Ascending aorta (tissue), 2 donors: Measurements from ENCODE around the gene UBE2M. TPM values are rescaled to one million over a fixed set of nuclear protein-coding genes. Genes with fewer than 3 reads are reported as not detected.

Experiments
- DNase-seq, 2 donors: peaks; one replicate each; pipeline ENCODE4 v3.0.0-alpha.2; 2019; ENCODE audit warnings: low spot score in 2 of 2
- H3K27ac ChIP-seq, 2 donors: fragments of 200-600 bp; sonication (generic); one replicate each; pipeline ENCODE4 v1.5.1; 2016 to 2017; ENCODE audit warnings: mild to moderate bottlenecking in 1 of 2
- H3K27me3 ChIP-seq: fragments of 200-600 bp; sonication (generic); one replicate; pipeline ENCODE4 v1.5.1; 2017
- H3K36me3 ChIP-seq, 2 donors: fragments of 200-600 bp; sonication (generic); one replicate each; pipeline ENCODE4 v1.5.1; 2016
- H3K4me1 ChIP-seq, 2 donors: fragments of 200-600 bp; sonication (generic); one replicate each; pipeline ENCODE4 v1.5.1; 2016 to 2017; ENCODE audit warnings: mild to moderate bottlenecking in 1 of 2
- H3K4me3 ChIP-seq, 2 donors: fragments of 200-600 bp; sonication (generic); one replicate each; pipeline ENCODE4 v1.5.1; 2016 to 2017; ENCODE audit warnings: mild to moderate bottlenecking in 1 of 2
- H3K9me3 ChIP-seq, 2 donors: fragments of 200-600 bp; sonication (generic); one replicate each; pipeline ENCODE4 v1.5.1; 2016
- intact Hi-C: fragments of 100-400 bp; cut with DNase I; formaldehyde crosslinking; loops from one replicate; pipeline ENCODE4 v1.15.1; 2023
- total RNA-seq: library from RNA; depleted of rRNA; stranded (reverse); fragments of >200 nt; gene quantifications from one replicate; pipeline ENCODE4 v1.1.0, GENCODE V29; 2016
- TF ChIP-seq, protein P1 (sequence below), 3 experiments: fragments of 200-600 bp in 2 of 3; fragments of 450-650 bp in 1 of 3; sonication (generic) in 2 of 3; IDR thresholded peaks; one replicate each; pipeline ENCODE4 v1.5.1; 2016 to 2019; ENCODE audit warnings: antibody characterized with exemption in 3 of 3, mild to moderate bottlenecking in 1 of 3, moderate library complexity in 1 of 3

The UBE2M gene
- total RNA-seq, 1 donor from 2014 or later: 14.8 TPM

DNA sequence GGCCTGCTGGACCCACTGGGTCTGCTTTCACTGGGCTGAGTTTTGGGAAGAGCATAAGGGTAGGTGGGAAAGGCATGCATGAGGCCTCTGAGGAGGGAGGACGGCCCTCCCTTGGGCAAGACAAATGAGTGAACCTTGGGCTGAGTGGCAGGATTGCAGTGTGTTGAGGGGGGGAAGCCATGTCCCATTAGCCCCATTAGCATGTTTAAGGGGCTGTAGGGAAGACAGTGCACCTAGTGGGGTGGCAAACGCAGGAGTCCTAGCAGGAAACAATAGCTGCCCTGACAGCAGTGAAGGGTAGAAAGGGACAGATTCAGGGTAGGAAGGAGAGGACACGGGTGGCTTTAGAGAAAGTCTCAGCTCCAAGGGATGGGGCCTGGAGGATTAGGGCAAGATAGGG lies 35.7 kb downstream of the UBE2M start:
- no peak for DNase-seq
- TF ChIP-seq, protein P1, sequence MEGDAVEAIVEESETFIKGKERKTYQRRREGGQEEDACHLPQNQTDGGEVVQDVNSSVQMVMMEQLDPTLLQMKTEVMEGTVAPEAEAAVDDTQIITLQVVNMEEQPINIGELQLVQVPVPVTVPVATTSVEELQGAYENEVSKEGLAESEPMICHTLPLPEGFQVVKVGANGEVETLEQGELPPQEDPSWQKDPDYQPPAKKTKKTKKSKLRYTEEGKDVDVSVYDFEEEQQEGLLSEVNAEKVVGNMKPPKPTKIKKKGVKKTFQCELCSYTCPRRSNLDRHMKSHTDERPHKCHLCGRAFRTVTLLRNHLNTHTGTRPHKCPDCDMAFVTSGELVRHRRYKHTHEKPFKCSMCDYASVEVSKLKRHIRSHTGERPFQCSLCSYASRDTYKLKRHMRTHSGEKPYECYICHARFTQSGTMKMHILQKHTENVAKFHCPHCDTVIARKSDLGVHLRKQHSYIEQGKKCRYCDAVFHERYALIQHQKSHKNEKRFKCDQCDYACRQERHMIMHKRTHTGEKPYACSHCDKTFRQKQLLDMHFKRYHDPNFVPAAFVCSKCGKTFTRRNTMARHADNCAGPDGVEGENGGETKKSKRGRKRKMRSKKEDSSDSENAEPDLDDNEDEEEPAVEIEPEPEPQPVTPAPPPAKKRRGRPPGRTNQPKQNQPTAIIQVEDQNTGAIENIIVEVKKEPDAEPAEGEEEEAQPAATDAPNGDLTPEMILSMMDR (IDR thresholded peaks at IDR 0.05): no peak
- H3K4me1 ChIP-seq: peaks cover 15 to 16% of the 10 kb centered on the region in 2 donors
- intact Hi-C loops: no loop called here
- H3K9me3 ChIP-seq: no peaks in the 10 kb centered on the region
- no peaks in the 10 kb centered on the region for H3K27me3 ChIP-seq
- H3K27ac ChIP-seq: no peak overlapping the region
- H3K4me3 ChIP-seq: no peak overlapping the region
- H3K36me3 ChIP-seq: no peaks in the 10 kb centered on the region

DNA sequence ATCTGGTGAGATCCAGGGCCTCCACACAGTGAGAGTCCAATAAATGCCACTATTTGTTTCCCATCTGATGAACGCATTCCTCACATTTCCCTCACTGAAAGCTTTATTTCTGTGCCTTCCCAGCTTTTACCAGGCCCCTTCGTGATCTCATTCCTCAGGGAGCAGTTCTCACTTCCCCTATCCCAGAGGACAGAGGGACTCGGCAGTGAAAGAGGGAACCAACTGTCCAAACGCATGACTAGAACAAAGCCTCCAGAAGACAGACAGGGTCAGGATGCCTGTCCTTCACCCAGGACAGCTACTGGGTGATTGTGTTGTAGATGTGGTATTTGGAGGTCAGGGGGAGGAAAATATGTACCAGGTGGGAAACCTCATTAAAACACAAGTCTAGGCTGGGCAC lies 36.8 kb downstream of the UBE2M start:
- TF ChIP-seq, protein P1 (IDR thresholded peaks at IDR 0.05): no peak
- Histone ChIP-seq H3K9me3 (no peaks in the 10 kb centered on the region), H3K4me3 (no peak overlapping the region), H3K4me1 (peaks cover 20% of the 10 kb centered on the region in 2 donors), H3K27ac (no peak overlapping the region), H3K36me3 (peaks cover 8 to 9% of the 10 kb centered on the region in 2 donors), H3K27me3 (no peaks in the 10 kb centered on the region)
- no peak for DNase-seq
- intact Hi-C loops: no loop called here

- peaks cover 20 to 28% of the 10 kb centered on the region in 2 donors for H3K4me1 ChIP-seq
- H3K4me3 ChIP-seq: peak overlapping the region; percentile 87 to 90
Observed at GRCh38 chr19:58520257-58520599, 38.2 kb downstream of the UBE2M start.

GRCh38 chr19:58519355-58520256 lies 38.8 kb downstream of the UBE2M start, which contains the start of gene ZBTB45:
Gene ZBTB45 (minus strand): TSS chr19:58519810. CDS start chr19:58517673, 2,137 bp downstream.
- Histone ChIP-seq H3K4me3 (peak within 1 kb of the TSS; percentile 87 to 90), H3K27me3 (no peaks in the 10 kb centered on the region), H3K27ac (peak within 1 kb of the TSS; percentile 94 to 96), H3K36me3 (peaks cover 24% of the 10 kb centered on the region in 2 donors), H3K4me1 (peaks cover 20 to 29% of the 10 kb centered on the region in 2 donors), H3K9me3 (no peaks in the 10 kb centered on the region)
- DNase-seq: peak; percentile 70 to 96
- TF ChIP-seq, protein P1 (IDR thresholded peaks at IDR 0.05): peak; percentile 76 to 94 (median 93)
- intact Hi-C loops: loop anchor here (1.0 to 2.0 kb wide), 10 partner anchors 20 to 192 kb away; partner anchors contain the start of genes CHMP2A, RPS5, TRIM28 and ZNF132

More at GRCh38 chr19:58520257-58520599, 38.2 kb downstream of the UBE2M start:
- H3K27me3 ChIP-seq: no peaks in the 10 kb centered on the region
- H3K27ac ChIP-seq: peak overlapping the region; percentile 94 to 96
- no peak for DNase-seq
- TF ChIP-seq, protein P1 (IDR thresholded peaks at IDR 0.05): peak in 1 of 3 experiments; percentile 15
- H3K9me3 ChIP-seq: no peaks in the 10 kb centered on the region
- intact Hi-C loops: no loop called here
- H3K36me3 ChIP-seq: peaks cover 20 to 23% of the 10 kb centered on the region in 2 donors

DNA sequence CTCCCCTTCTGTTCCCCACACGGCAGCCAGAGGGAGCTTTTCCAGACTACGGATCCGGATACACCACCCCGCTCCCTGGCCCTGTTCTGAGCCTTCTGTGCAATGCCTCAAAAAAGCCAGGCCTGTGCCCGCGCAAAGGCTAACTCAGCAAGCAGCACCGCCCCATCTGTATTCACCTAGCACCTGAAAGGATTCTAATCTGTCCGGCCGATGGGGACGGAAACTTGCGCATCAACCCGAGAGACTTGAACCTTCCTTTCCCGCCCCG lies 39.4 kb downstream of the UBE2M start:
- intact Hi-C loops: loop anchor here (1.0 to 2.0 kb wide), 10 partner anchors 20 to 192 kb away; partner anchors contain the start of genes CHMP2A, RPS5, TRIM28 and ZNF132
- Histone ChIP-seq H3K27me3 (no peaks in the 10 kb centered on the region), H3K4me1 (peaks cover 20 to 31% of the 10 kb centered on the region in 2 donors), H3K4me3 (peak overlapping the region; percentile 87 to 90), H3K36me3 (peaks cover 24 to 26% of the 10 kb centered on the region in 2 donors), H3K27ac (peak overlapping the region; percentile 94 to 96), H3K9me3 (no peaks in the 10 kb centered on the region)
- peak in 1 of 2 donors; percentile 78 for DNase-seq
- TF ChIP-seq, protein P1 (IDR thresholded peaks at IDR 0.05): peak in 1 of 3 experiments; percentile 44
